ENCODE measurements around the gene MDC1.
"Not testable (repeated sequence)": the region's sequence is repeated elsewhere in the genome, so short reads cannot be mapped to it uniquely, and the experiment has no call there.

The MDC1 gene

GRCh38 chr6:30678964-30679726 is 37.9 kb downstream of the MDC1 start:
- no peak for FAIRE-seq

GRCh38 chr6:30676660-30677285 is 40.3 kb downstream of the MDC1 start:
- no peak for FAIRE-seq

- no peak for FAIRE-seq
Observed at GRCh38 chr6:30672445-30673253, 44.4 kb downstream of the MDC1 start, which contains the start of gene DHX16. DHX16 (minus strand) TSS chr6:30673006; CDS start chr6:30672841, 165 bp downstream.

- no peak for FAIRE-seq
Observed at GRCh38 chr6:30670760-30671527, 46.1 kb downstream of the MDC1 start.

GRCh38 chr6:30666300-30666699 is 50.8 kb downstream of the MDC1 start:
- FAIRE-seq: not testable (repeated sequence)

- FAIRE-seq: no peak
Observed at GRCh38 chr6:30664994-30665767, 51.9 kb downstream of the MDC1 start.

GRCh38 chr6:30657922-30658321 is 59.2 kb downstream of the MDC1 start:
- not testable (repeated sequence) for FAIRE-seq

- FAIRE-seq: no peak
Observed at GRCh38 chr6:30657454-30657853, 59.6 kb downstream of the MDC1 start.

- FAIRE-seq: no peak
Observed at GRCh38 chr6:30656513-30656912, 60.6 kb downstream of the MDC1 start.

- FAIRE-seq: no peak
Observed at GRCh38 chr6:30655743-30656094, 61.4 kb downstream of the MDC1 start.

GRCh38 chr6:30654798-30655742 is 62.0 kb downstream of the MDC1 start:
- FAIRE-seq: no peak

- FAIRE-seq: no peak
Observed at GRCh38 chr6:30651143-30651542, 65.9 kb downstream of the MDC1 start.

All from colon (tissue), 2 donors.